Neural cell (in vitro differentiated cells): Measurements from ENCODE around the gene HP.
"Not testable (repeated sequence)": the region's sequence is repeated elsewhere in the genome, so short reads cannot be mapped to it uniquely, and the experiment has no call there.

Experiments used
- EP300 ChIP-seq: fragments of 450-650 bp; conservative IDR thresholded peaks from 2 replicates; pipeline ENCODE4 v1.6.1; 2014; ENCODE audit warnings: antibody characterized with exemption, mild to moderate bottlenecking, moderate library complexity; ENCODE audit not compliant: poor library complexity, severe bottlenecking
- EZH2 ChIP-seq: fragments of 200-600, 300-800 bp; shearing (Covaris generic), sonication (generic); IDR thresholded peaks from 2 replicates; pipeline ENCODE4 v1.6.1; 2014; ENCODE audit warnings: antibody characterized with exemption, low read length, borderline replicate concordance, mild to moderate bottlenecking; ENCODE audit not compliant: insufficient read depth, poor library complexity, severe bottlenecking
- MXI1 ChIP-seq: fragments of 450-650 bp; conservative IDR thresholded peaks from 2 replicates; pipeline ENCODE4 v1.6.1; 2014; ENCODE audit warnings: antibody characterized with exemption, mild to moderate bottlenecking; ENCODE audit not compliant: poor library complexity, severe bottlenecking
- POLR2AphosphoS5 ChIP-seq: IDR thresholded peaks from 2 replicates; pipeline ENCODE4 v1.6.1; 2012
- RAD21 ChIP-seq: fragments of 450-650 bp; conservative IDR thresholded peaks from 2 replicates; pipeline ENCODE4 v1.6.1; 2014; ENCODE audit warnings: antibody characterized with exemption, mild to moderate bottlenecking, moderate library complexity
- TF ChIP-seq, protein P1 (sequence below): fragments of 450-650 bp; IDR thresholded peaks from 2 replicates; pipeline ENCODE4 v1.5.1; 2014; ENCODE audit warnings: antibody characterized with exemption, mild to moderate bottlenecking, moderate library complexity; ENCODE audit not compliant: poor library complexity, severe bottlenecking
- TF ChIP-seq, protein P2 (sequence below): IDR thresholded peaks from 2 replicates; pipeline ENCODE4 v1.6.1; 2012; ENCODE audit warnings: borderline replicate concordance

- not testable (repeated sequence) for TF ChIP-seq EZH2, POLR2AphosphoS5, RAD21, MXI1, EP300
- TF ChIP-seq, protein P1, sequence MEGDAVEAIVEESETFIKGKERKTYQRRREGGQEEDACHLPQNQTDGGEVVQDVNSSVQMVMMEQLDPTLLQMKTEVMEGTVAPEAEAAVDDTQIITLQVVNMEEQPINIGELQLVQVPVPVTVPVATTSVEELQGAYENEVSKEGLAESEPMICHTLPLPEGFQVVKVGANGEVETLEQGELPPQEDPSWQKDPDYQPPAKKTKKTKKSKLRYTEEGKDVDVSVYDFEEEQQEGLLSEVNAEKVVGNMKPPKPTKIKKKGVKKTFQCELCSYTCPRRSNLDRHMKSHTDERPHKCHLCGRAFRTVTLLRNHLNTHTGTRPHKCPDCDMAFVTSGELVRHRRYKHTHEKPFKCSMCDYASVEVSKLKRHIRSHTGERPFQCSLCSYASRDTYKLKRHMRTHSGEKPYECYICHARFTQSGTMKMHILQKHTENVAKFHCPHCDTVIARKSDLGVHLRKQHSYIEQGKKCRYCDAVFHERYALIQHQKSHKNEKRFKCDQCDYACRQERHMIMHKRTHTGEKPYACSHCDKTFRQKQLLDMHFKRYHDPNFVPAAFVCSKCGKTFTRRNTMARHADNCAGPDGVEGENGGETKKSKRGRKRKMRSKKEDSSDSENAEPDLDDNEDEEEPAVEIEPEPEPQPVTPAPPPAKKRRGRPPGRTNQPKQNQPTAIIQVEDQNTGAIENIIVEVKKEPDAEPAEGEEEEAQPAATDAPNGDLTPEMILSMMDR, result not testable (repeated sequence)
- TF ChIP-seq, protein P2, sequence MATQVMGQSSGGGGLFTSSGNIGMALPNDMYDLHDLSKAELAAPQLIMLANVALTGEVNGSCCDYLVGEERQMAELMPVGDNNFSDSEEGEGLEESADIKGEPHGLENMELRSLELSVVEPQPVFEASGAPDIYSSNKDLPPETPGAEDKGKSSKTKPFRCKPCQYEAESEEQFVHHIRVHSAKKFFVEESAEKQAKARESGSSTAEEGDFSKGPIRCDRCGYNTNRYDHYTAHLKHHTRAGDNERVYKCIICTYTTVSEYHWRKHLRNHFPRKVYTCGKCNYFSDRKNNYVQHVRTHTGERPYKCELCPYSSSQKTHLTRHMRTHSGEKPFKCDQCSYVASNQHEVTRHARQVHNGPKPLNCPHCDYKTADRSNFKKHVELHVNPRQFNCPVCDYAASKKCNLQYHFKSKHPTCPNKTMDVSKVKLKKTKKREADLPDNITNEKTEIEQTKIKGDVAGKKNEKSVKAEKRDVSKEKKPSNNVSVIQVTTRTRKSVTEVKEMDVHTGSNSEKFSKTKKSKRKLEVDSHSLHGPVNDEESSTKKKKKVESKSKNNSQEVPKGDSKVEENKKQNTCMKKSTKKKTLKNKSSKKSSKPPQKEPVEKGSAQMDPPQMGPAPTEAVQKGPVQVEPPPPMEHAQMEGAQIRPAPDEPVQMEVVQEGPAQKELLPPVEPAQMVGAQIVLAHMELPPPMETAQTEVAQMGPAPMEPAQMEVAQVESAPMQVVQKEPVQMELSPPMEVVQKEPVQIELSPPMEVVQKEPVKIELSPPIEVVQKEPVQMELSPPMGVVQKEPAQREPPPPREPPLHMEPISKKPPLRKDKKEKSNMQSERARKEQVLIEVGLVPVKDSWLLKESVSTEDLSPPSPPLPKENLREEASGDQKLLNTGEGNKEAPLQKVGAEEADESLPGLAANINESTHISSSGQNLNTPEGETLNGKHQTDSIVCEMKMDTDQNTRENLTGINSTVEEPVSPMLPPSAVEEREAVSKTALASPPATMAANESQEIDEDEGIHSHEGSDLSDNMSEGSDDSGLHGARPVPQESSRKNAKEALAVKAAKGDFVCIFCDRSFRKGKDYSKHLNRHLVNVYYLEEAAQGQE, result not testable (repeated sequence)
Measured at GRCh38 chr16:72076991-72077706, 22.8 kb downstream of the HP start.
